Stimulated activated CD8-positive, alpha-beta memory T cell treated with anti-CD3 and anti-CD28 coated beads, Interleukin-4, amount 100 ng/mL, for 4 hours (primary cell): ENCODE data around the gene BCL2L14.

ENCODE experiments used
- DNase-seq, 2 donors: peaks; one replicate each; pipeline ENCODE4 v3.0.0-alpha.2; 2020; ENCODE audit warnings: low read depth in 2 of 2, low spot score in 1 of 2

Gene BCL2L14

DNA sequence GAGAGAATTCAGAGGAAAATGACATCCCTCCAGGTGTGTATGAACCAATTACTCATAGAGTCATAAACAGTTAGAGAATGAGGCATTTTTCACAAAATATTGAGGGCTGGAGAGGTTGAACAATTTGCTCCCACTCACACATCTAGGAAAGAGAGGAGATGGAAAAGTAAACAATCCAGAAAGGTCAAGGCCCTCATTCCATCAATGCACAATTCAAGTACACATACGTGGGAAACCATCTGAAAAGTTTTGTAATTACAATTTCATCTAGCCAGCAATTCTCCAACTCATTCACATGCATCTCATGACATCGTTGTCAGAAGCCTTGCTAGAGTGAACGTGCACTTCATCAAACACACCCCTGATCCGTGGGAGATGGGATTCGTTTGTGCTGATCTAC lies 15.7 kb upstream of the BCL2L14 start:
- no peak for DNase-seq

GRCh38 chr12:12056951-12057350 lies 13.8 kb upstream of the BCL2L14 start:
- DNase-seq = no peak

DNA sequence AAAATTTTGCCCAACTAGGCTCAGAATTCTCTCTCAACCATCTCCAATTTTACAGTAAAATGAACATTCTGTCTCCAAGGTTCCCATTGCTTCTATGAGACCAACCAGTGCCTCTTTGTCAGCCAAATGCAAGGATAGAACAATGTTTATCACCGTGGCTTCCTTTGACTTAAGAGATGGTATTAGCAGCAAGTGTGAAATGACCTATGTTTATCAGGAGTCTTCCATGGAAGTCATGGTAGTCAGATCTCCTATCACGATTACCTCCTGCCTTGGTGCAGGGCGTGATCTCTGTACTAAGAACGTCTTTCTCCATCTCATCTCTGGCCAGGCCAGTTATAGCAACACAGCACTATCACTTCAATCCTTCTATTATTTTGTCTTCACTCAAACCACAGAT lies 6.1 kb upstream of the BCL2L14 start:
- no peak for DNase-seq

- no peak for DNase-seq
Measured at GRCh38 chr12:12068751-12069150, 2.0 kb upstream of the BCL2L14 start.

DNA sequence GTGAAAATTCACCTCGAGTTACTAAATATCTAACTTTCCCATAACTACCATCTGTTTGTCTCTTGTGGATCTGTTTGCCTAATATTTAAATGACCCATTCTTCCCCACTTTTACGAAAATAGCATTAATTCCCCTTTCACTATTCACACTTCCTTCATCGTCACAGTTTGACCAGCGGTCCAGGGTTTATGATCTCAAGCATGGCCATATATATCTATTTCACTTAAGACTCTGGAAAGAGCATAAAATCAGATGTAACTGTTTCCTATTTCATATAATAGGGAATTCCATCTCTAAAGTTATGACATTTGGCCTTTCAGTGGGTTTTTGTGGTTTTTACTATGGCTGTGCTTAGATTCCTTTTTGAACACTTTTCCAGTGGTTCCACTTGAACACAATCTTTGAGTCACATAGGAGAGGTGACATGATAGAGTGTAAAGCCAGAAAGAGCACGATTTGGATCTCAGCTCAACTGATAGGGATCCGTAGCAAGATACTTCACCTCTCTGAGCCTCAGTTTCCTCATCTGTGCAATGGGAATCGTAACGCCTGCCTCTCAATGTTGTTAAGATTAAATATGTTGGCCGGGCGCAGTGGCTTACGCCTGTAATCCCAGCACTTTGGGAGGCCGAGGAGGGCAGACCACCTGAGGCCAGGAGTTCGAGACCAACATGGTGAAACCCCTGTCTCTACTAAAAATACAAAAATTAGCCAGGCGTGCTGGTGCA lies 754 bp upstream of the BCL2L14 start:
- no peak for DNase-seq

DNA sequence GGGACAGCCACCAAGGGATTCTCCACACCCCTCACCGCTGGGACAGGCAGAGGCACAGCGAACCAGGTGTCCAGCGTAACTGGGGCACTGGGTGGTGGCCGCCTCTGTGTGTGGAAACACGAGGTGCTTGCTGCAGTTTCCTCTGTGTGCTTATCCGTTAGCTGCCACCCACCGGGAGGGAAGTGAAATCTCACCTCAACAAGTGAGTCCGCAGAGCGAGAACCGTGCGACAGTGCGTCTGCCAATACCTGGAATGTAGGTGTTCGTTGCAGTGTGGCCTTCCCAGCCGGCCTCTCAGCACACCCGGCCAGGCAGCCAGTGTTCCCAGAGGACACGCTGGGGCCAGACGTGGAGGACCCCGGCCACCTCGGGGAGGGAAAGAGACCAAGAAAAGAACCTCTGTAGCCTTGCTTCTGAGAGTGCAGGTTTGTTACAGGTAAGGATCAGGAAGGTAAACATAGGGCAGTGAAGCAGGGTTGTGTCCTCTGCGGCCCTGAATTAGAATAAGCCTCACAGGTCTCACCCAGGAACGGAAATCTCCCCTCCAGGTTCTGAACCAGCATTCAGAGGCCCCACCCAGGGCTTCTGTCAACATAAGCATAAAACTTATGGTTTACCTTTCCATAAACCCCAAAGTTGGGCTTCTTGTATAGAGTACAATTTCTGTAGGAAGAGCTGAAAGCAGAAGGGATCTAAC lies 1.5 kb downstream of the BCL2L14 start:
- DNase-seq = no peak

- no peak for DNase-seq
Measured at GRCh38 chr12:12079291-12079690, 8.6 kb downstream of the BCL2L14 start.

DNA sequence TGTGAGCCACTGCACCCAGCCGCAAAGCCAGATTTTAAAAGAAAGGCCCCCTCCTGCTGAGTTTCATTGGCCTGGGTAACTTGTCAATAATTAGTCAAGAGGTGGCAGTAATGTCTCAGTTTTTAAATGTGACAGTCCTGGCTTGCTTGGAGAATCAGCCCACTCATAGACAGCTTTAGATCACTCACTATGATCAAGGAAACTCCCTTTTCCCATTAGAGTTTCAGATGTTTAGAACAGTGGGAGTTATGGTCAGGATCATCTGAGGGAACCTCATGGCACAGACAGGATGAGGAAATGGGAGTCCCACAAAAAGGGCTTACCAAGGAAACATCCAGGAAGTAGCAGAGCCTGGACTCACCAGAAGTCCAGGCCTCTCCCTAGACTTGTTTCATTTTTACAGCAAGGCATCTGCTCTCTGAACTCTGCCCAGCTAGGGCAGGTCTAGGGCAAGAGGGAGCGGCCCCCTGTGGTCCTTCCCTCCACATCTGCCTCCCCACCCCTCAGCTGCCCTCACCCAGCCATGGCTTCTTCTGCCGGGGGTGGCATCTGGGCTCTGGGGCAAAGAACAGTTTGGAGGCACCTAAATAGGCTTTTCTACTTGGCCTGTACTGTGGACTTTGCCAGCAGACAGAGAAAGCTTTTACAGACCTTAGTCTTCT lies 11.2 kb downstream of the BCL2L14 start:
- no peak for DNase-seq

DNA sequence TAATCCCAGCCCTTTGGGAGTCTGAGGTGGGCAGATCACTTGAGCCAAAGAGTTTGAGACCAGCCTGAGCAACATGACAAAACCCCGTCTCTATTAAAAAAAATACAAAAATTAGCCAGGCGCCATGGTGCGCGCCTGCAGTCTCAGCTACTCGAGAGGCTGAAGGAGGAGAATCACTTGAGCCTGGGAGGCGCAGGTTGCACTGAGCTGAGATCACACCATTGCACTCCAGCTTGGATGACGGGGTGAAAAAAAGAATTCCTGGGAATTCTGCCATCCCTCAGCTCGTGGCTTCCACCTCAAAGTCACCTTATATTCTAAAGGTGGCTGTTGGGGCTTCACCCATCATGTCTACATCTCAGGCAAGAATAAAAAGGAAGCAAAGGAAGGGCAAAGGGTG lies 12.9 kb downstream of the BCL2L14 start:
- DNase-seq = no peak

GRCh38 chr12:12086362-12086761 lies 15.6 kb downstream of the BCL2L14 start:
- no peak for DNase-seq

DNA sequence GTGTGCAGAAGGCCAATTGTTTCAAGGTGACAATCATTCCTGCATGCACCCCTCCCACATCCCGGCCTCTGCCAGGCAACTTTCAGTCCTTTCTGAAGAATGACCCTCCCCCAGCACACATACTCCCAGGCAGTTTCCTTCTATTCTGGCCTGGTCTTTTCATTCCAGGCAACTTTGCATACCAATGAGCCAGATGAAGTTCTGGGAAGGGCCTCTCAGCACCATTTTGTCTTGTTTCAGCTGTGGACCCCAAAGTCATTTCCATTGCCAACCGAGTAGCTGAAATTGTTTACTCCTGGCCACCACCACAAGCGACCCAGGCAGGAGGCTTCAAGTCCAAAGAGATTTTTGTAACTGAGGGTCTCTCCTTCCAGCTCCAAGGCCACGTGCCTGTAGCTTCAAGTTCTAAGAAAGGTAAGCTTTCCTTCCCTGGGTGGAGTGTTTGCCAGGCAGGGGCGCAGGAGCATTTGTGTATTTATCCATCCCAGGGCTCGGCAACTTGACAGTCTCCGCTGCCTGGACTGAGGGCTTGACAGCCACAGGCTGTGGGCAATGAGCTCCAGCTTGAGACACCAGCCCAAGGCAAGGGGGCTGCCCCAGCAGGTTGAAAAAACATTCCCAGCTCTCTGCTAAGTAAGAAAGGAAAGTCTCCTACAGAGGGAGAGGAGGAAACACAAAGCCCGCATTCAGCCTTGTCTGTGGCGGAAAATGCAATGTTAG lies 16.4 kb downstream of the BCL2L14 start:
- DNase-seq = no peak

GRCh38 chr12:12087693-12088034 lies 16.9 kb downstream of the BCL2L14 start:
- DNase-seq = no peak

DNA sequence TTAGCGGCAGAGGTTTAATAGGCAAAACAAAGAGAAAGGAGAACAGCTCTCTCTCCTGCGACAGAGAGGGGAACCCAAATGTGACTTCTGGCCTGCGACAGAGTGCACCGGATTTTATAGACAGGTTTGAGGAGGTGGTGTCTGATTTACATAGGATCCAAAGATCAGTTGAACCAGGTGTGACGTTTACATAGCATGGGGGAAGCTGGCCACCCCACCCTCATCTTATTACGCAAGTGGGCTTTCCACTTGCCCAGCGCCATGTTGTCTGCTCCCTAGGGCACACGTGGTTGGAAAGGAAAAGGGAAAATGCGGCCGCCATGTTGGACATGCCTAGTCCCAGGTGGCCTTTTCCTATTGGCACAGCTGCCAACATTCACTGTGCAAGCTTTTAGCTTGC lies 17.4 kb downstream of the BCL2L14 start:
- no peak for DNase-seq

GRCh38 chr12:12088761-12089160 lies 18.0 kb downstream of the BCL2L14 start:
- DNase-seq = no peak

DNA sequence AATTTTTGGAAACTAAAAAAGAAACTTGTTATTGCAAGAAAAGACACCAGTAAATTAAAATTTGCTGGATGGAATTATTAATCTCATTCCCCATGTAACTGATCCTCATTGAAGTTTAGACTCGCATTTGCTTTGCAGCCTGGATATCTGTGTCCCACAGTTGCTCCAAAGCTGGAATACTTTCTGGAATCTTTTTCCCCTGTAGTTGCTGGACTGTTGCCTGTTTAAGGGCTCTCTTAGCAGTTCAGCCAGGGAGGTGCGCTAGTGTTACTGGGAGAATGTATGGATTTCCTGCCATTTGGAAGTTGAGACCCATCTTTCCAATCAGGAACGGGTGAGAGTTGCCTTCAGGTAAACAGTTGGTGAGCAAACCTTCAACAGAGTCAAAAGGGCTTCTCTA lies 20.3 kb downstream of the BCL2L14 start:
- no peak for DNase-seq

GRCh38 chr12:12091977-12092663 lies 21.4 kb downstream of the BCL2L14 start:
- DNase-seq = no peak

- no peak for DNase-seq
Measured at GRCh38 chr12:12094481-12094880, 23.7 kb downstream of the BCL2L14 start.

DNA sequence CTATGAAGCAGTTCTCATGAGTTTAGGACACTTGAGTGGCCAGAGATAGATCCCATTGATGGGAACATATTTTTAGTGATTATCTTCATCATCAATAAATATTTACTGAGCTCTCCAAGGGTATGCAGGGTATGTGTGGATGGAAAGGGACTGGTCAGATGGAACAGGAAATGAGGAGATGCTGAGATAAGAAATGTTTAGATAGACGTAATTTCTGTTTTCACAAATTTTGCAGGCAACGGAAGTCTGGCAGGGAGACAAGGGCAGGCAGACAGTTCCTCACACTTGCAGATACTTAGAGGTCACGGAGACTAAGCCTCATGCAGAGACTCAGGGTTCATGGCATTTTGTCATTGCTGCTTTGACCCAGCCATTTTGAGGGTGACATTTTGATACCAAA lies 24.3 kb downstream of the BCL2L14 start:
- no peak for DNase-seq

- no peak for DNase-seq
Measured at GRCh38 chr12:12097891-12098690, 27.4 kb downstream of the BCL2L14 start.

- DNase-seq = no peak
Measured at GRCh38 chr12:12098691-12099015, 27.9 kb downstream of the BCL2L14 start.

DNA sequence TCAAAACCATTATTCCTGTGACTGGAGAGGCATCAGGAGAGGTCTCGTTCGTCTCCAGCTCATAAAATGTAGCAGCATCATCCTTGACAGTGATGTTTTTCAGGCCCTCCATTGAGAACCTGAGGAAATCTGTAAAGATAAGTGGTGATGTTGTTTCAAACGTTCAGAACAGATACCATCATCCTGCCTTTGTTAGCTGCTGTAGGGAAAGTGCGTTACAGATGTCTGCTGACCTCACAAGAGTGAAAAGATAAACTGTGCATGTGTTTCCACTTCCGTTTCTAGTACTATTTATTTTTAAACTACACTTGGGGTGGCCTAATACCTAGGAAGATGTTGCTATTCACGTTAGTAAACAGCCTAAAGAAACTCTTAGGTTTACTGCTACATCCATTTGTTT lies 28.4 kb downstream of the BCL2L14 start:
- DNase-seq = no peak
